Measurements from ENCODE around the gene LBH. TPM values are rescaled to one million over a fixed set of nuclear protein-coding genes. Genes with fewer than 3 reads are reported as not detected.

Gene LBH
- polyA plus RNA-seq, 1 donor (not counting 4 experiments of a cell fraction or from before 2014, with no cell fraction given), result 0.83 TPM

DNA sequence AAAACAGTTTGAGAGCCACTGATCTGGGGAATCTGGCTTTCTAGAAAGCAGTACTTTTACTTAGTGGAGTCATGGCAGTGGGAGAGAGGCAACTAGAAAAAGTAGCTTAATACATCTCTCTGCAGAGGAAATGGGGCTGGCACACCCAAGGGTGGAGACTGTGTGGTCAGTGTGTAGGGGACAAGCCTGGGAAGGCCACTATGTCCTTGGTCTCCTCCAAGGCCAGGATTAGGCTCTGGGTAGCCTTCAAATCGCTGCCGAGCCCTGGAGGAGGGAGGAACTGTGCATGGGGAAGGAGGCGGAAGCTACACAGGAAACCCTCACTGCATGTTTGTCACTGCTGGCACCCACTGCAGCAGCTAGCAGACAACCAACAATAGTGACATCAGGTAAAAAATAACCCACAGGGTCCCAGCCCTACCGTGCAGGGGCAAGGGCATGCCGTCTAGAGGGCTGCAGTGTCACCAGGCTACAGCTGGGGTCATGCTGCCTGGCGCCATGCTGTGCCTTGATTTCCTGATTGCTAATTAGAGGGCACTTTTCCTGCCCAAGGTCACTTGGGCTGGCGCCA lies 34.8 kb downstream of the LBH start:
- Histone ChIP-seq H3K4me1 (ENCODE audit: control insufficient read depth, extremely low read depth, insufficient read depth, low read length) (no peaks in the 10 kb centered on the region), H3K9me3 (ENCODE audit: control insufficient read depth, low read depth, low read length) (no peaks in the 10 kb centered on the region), H2AFZ (ENCODE audit: control insufficient read depth, low read length) (no peak overlapping the region), H3K79me2 (ENCODE audit: control insufficient read depth, insufficient read depth, low read length) (no peaks in the 10 kb centered on the region), H3K4me3 (ENCODE audit: control insufficient read depth in 2 of 3, extremely low read depth in 1 of 3, insufficient read depth in 2 of 3, low read depth in 1 of 3, low read length in 3 of 3) (no peak overlapping the region), H3K4me2 (ENCODE audit: control insufficient read depth, extremely low read depth, insufficient read depth, low read depth, low read length) (no peak overlapping the region), H3K9me1 (ENCODE audit: control insufficient read depth, extremely low read depth, insufficient read depth, low read length) (no peaks in the 10 kb centered on the region), H4K20me1 (ENCODE audit: control insufficient read depth, extremely low read depth, insufficient read depth, low read length) (no peaks in the 10 kb centered on the region), H3K36me3 (ENCODE audit: control insufficient read depth in 2 of 2, extremely low read depth in 1 of 2, insufficient read depth in 2 of 2, low read length in 2 of 2) (no peaks in the 10 kb centered on the region), H3K27ac (ENCODE audit: control insufficient read depth, insufficient read depth, low read length) (no peak overlapping the region), H3K27me3 (ENCODE audit: control insufficient read depth, extremely low read depth, insufficient read depth, low read length) (no peaks in the 10 kb centered on the region), H3K9ac (ENCODE audit: control insufficient read depth, extremely low read depth, insufficient read depth, low read length) (no peak overlapping the region)
- DNase-seq (ENCODE audit: low read depth, low spot score) (no peak), FAIRE-seq (no peak)
- dilution Hi-C loops (cut with MboI; ENCODE audit: extremely low pct_ligation_motif_present, low sequenced_read_pairs), result no loop called here
- TF ChIP-seq EZH2 (IDR thresholded peaks at IDR 0.05; ENCODE audit: low read length) (no peak), CTCF (optimal IDR thresholded peaks at IDR 0.05 in 1 of 3, IDR thresholded peaks at IDR 0.05 in 1 of 3, conservative IDR thresholded peaks at IDR 0.05 in 1 of 3; ENCODE audit: extremely low read depth in 1 of 3, insufficient read depth in 2 of 3, low read length in 3 of 3) (no peak)

GRCh38 chr2:30266705-30267104 lies 35.4 kb downstream of the LBH start:
- dilution Hi-C loops (cut with MboI; ENCODE audit: extremely low pct_ligation_motif_present, low sequenced_read_pairs), result no loop called here
- no peak for FAIRE-seq
- no peak overlapping the region for H3K27ac ChIP-seq (ENCODE audit: control insufficient read depth, insufficient read depth, low read length)

More at GRCh38 chr2:30266705-30267104, 35.4 kb downstream of the LBH start:
- H3K79me2 ChIP-seq (ENCODE audit: control insufficient read depth, insufficient read depth, low read length), result no peaks in the 10 kb centered on the region
- H4K20me1 ChIP-seq (ENCODE audit: control insufficient read depth, extremely low read depth, insufficient read depth, low read length), result no peaks in the 10 kb centered on the region
- no peak overlapping the region for H3K4me3 ChIP-seq (ENCODE audit: control insufficient read depth in 2 of 3, extremely low read depth in 1 of 3, insufficient read depth in 2 of 3, low read depth in 1 of 3, low read length in 3 of 3)
- no peaks in the 10 kb centered on the region for H3K9me3 ChIP-seq (ENCODE audit: control insufficient read depth, low read depth, low read length)
- no peak overlapping the region for H2AFZ ChIP-seq (ENCODE audit: control insufficient read depth, low read length)
- H3K36me3 ChIP-seq (ENCODE audit: control insufficient read depth in 2 of 2, extremely low read depth in 1 of 2, insufficient read depth in 2 of 2, low read length in 2 of 2), result no peaks in the 10 kb centered on the region
- H3K4me2 ChIP-seq (ENCODE audit: control insufficient read depth, extremely low read depth, insufficient read depth, low read depth, low read length), result no peak overlapping the region
- no peaks in the 10 kb centered on the region for H3K27me3 ChIP-seq (ENCODE audit: control insufficient read depth, extremely low read depth, insufficient read depth, low read length)
- no peaks in the 10 kb centered on the region for H3K9me1 ChIP-seq (ENCODE audit: control insufficient read depth, extremely low read depth, insufficient read depth, low read length)
- no peaks in the 10 kb centered on the region for H3K4me1 ChIP-seq (ENCODE audit: control insufficient read depth, extremely low read depth, insufficient read depth, low read length)
- no peak overlapping the region for H3K9ac ChIP-seq (ENCODE audit: control insufficient read depth, extremely low read depth, insufficient read depth, low read length)
- no peak for DNase-seq (ENCODE audit: low read depth, low spot score)
- TF ChIP-seq EZH2 (IDR thresholded peaks at IDR 0.05; ENCODE audit: low read length) (no peak), CTCF (optimal IDR thresholded peaks at IDR 0.05 in 1 of 3, IDR thresholded peaks at IDR 0.05 in 1 of 3, conservative IDR thresholded peaks at IDR 0.05 in 1 of 3; ENCODE audit: extremely low read depth in 1 of 3, insufficient read depth in 2 of 3, low read length in 3 of 3) (no peak)
